A549 treated with dexamethasone at 1 μM for 4 hours (cell line): Measurements from ENCODE around the gene MT1M. TPM values are rescaled to one million over a fixed set of nuclear protein-coding genes. Genes with fewer than 3 reads are reported as not detected.

Experiments used
- total RNA-seq: library from RNA; stranded (reverse); fragments of 200-300 nt; extraction: Qiagen RNA extraction; gene quantifications from 5 replicates; pipeline ENCODE4 v1.2.3, GENCODE V29; 2022

MT1M gene
- total RNA-seq: 0.15 to 0.18 TPM in 2 of 5 replicates, not detected in the others

GRCh38 chr16:56632156-56632847 is at the start of gene MT1M:
Gene MT1M (plus strand): TSS chr16:56632659. CDS start chr16:56632732, 73 bp downstream.

GRCh38 chr16:56589141-56590039 is 43.1 kb upstream of the MT1M start, which contains the start of gene MT3:
Gene MT3 (plus strand): TSS chr16:56589528. CDS start chr16:56589591, 63 bp downstream.

GRCh38 chr16:56608043-56608875 is 24.2 kb upstream of the MT1M start, which contains the start of gene MT2A:
Gene MT2A (plus strand): TSS chr16:56608584. CDS start chr16:56608656, 72 bp downstream.

GRCh38 chr16:56625140-56625942 is 7.1 kb upstream of the MT1M start, which contains the start of gene MT1E:
Gene MT1E (plus strand): TSS chr16:56625781. CDS start chr16:56625852, 71 bp downstream.

GRCh38 chr16:56637814-56638750 is 5.6 kb downstream of the MT1M start, which contains the start of gene MT1A:
Gene MT1A (plus strand): TSS chr16:56638666. CDS start chr16:56638739, 73 bp downstream.

GRCh38 chr16:56651586-56651985 is 19.1 kb downstream of the MT1M start, which contains the start of gene MT1B:
Gene MT1B (plus strand): TSS chr16:56651886. CDS start chr16:56651954, 68 bp downstream.

GRCh38 chr16:56657555-56658326 is 25.3 kb downstream of the MT1M start, which contains the start of gene MT1F:
Gene MT1F (plus strand): TSS chr16:56657959. CDS start chr16:56658059, 100 bp downstream.

GRCh38 chr16:56667581-56668571 is 35.4 kb downstream of the MT1M start, which contains the start of gene MT1G:
Gene MT1G (minus strand): TSS chr16:56668065. CDS start chr16:56667993, 72 bp downstream.

GRCh38 chr16:56669005-56669839 is 36.8 kb downstream of the MT1M start, which contains the start of gene MT1H:
Gene MT1H (plus strand): TSS chr16:56669814. CDS start chr16:56669885, 71 bp downstream.

GRCh38 chr16:56681939-56682702 is 49.7 kb downstream of the MT1M start, which contains the start of gene MT1X:
Gene MT1X (plus strand): TSS chr16:56682470. CDS start chr16:56682541, 71 bp downstream.

Other genes with a start within 250 kb of the MT1M start
- 65.5 to 74.2 TPM (median 71.1 TPM) in 5 replicates for gene AMFR, start 207.1 kb upstream of the MT1M start, total RNA-seq
- 109 to 140 TPM (median 134 TPM) in 5 replicates for gene NUDT21, start 181.3 kb upstream of the MT1M start, total RNA-seq
- 69.9 to 91.8 TPM (median 80.5 TPM) in 5 replicates for gene OGFOD1, start 181.1 kb upstream of the MT1M start, total RNA-seq
- gene BBS2, start 112.6 kb upstream of the MT1M start, total RNA-seq: 19.6 to 25.1 TPM (median 23.6 TPM) in 5 replicates
- not detected in 5 replicates for gene MT4, start 67.6 kb upstream of the MT1M start, total RNA-seq
- 0.34 to 0.82 TPM (median 0.54 TPM) in 4 of 5 replicates, not detected in the other for gene MT3, start 43.1 kb upstream of the MT1M start, total RNA-seq
- gene MT2A, start 24.1 kb upstream of the MT1M start, total RNA-seq: 1,981 to 2,932 TPM (median 2,492 TPM) in 5 replicates
- not detected in 5 replicates for gene MT1E, start 6.9 kb upstream of the MT1M start, total RNA-seq
- gene MT1A, start 6.0 kb downstream of the MT1M start, total RNA-seq: 25.2 to 38.3 TPM (median 30.3 TPM) in 5 replicates
- gene MT1B, start 19.2 kb downstream of the MT1M start, total RNA-seq: 0.43 TPM in 1 of 5 replicates, not detected in the others
- 14.8 to 20.2 TPM (median 16.2 TPM) in 5 replicates for gene MT1F, start 25.3 kb downstream of the MT1M start, total RNA-seq
- gene MT1G, start 35.4 kb downstream of the MT1M start, total RNA-seq: not detected in 5 replicates
- not detected in 5 replicates for gene MT1H, start 37.2 kb downstream of the MT1M start, total RNA-seq
- 401 to 928 TPM (median 662 TPM) in 5 replicates for gene MT1X, start 49.8 kb downstream of the MT1M start, total RNA-seq
- 84.6 to 107 TPM (median 102 TPM) in 5 replicates for gene NUP93, start 97.5 kb downstream of the MT1M start, total RNA-seq
- 0.04 TPM in 1 of 5 replicates, not detected in the others for gene SLC12A3, start 232.5 kb downstream of the MT1M start, total RNA-seq